Endometrial microvascular endothelial cells (primary cell): ENCODE results near the gene RAB30. TPM values are rescaled to one million over a fixed set of nuclear protein-coding genes. Genes with fewer than 3 reads are reported as not detected.

Experiments used
- in situ Hi-C: cut with HindIII; loops from 2 replicates; pipeline ENCODE4 v1.10.0; 2017; ENCODE audit warnings: low sequenced_read_pairs, low pct_unique_long_range_greater_than_20kb; ENCODE audit errors: inconsistent ontology term
- total RNA-seq: library from RNA; depleted of rRNA; stranded (reverse); fragments of >200 nt; gene quantifications from one replicate; pipeline ENCODE4 v1.2.3, GENCODE V29; 2015; ENCODE audit errors: inconsistent ontology term

The RAB30 gene
- total RNA-seq, 1 donor from 2014 or later = 4.2 TPM

DNA sequence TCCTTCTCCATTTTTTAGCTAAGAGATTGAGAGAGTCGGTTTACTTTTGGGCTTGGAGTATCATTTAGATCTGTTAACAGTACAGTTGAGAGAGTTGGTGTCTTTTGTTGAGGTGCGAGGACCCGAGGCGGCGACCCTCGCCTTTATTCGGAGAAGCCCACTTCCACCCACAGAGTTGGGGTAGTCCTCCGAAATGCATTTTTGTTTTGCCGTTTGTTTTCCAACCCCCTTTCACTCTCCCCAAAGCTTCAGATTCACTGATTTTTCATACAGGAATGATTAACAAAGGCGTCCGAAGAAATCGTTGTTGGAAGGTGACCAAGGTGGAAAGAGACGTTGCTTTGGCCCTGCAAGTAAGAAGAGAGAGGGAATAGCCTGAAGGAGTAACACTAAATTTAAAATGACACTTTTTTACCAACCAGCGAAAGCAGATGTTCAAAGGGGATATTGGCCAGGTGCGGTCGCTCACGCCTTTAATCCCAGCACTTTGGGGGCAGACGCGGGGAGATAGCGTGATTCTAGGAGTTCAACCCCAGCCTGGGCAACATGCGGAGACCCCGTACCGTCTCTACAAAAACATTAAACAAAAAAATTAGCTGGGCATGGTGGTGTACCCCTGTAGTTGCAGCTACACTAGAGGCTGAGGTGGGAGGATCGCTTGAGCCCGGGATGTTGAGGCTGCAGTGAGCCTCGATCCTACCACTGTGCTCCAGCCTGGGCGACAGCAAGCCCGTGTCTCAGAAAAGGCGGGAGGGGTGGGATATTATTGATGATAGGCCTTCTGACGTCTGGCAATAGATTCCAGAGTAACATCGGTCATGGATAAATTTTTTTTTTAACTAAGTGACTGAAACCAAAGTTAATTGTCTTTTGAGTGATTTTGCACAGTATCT, 899 bp upstream of the RAB30 start:
- in situ Hi-C loops = loop anchor here (25.0 kb wide), 1 partner anchor 90 kb away; the partner anchor contains the start of gene PCF11

- in situ Hi-C loops = loop anchor here (25.0 kb wide), 1 partner anchor 91 kb away; the partner anchor contains the start of gene PCF11
Observed at GRCh38 chr11:83070731-83071566, 748 bp downstream of the RAB30 start.

DNA sequence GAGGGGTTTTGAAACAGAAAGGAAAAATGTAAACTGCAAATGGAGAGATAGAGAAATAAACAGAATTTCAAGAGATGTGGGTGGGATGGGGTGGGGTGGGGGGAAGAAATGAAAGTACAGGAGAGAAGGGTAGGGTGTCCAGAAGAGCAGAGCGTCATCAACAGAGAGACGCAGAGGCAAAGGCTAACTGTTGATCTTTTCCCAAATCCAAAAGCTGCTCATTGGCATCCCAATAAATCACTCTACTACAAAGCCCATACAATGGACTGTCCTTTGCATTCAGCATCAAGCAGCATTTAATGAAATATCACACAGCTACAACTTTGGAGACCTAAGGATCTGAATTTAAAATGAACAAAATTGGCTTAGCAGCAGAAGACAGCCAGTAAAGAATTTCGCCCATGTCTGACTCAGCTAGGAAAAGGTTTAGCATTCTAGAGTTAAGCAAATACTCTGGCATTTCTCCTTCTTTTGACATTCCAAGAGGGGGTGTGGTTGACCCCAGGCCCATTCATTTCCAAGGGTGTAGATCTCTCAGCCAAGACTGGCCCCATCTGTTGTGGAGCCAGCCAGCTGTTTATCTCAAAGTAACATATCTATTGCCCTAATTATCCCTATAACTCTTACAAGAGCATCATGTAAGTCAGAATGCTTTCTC, 1.5 kb downstream of the RAB30 start:
- in situ Hi-C loops = loop anchor here (25.0 kb wide), 1 partner anchor 92 kb away; the partner anchor contains the start of gene PCF11

DNA sequence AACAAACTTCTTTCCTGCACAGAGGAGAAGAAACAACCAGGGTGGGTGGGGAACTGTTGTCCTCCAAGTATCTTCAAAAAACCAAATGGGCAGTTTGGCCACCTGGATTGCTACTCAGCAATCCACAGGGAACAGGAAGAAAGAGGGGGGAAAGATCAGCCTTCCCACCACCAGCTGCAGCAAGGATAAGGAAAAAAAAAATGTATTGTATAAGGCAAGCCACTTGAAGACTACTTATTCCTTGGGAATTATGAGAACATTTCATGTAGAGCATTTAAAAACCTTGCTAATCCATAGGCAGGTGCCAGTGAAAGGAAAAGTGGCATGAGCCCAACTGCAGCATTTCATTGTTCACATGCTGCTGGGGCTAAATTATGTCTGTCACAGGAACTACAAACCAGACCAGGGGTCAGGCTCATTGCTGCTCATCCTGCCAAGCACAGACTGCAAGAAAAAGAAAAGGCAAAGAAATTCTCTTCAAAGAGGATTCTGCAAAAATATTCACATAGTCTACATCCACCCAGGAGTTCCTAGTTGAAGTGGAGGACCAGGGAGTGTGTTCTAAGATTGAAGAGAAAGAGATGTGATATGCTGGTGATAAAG, 2.2 kb downstream of the RAB30 start:
- in situ Hi-C loops = loop anchor here (25.0 kb wide), 1 partner anchor 93 kb away; the partner anchor contains the start of gene PCF11

DNA sequence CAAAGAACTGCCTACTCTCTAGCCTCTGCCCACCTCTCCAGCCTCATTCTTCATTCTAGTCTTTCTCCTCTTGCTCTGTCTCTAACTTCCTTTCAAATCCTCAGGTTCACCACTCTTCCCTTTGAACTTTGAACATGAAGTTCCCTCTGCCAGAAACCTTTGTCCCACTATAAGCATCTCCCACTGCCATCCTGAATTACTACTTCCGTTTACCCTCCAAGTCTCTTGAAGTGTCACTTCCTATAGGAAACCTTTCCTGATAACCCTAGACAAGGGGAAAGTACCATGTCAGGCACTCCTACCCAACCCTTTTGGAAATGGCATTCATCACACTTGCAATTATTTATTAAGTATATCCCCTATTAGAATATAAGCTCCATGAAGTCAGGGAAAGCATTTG, 3.1 kb downstream of the RAB30 start:
- in situ Hi-C loops = loop anchor here (25.0 kb wide), 1 partner anchor 94 kb away; the partner anchor contains the start of gene PCF11

- in situ Hi-C loops = loop anchor here (25.0 kb wide), 1 partner anchor 98 kb away; the partner anchor contains the start of gene PCF11
Observed at GRCh38 chr11:83064011-83064410, 7.7 kb downstream of the RAB30 start.

- in situ Hi-C loops = loop anchor here (25.0 kb wide), 1 partner anchor 99 kb away; the partner anchor contains the start of gene PCF11
Observed at GRCh38 chr11:83063073-83063754, 8.5 kb downstream of the RAB30 start.

GRCh38 chr11:83061883-83062282, 9.8 kb downstream of the RAB30 start:
- in situ Hi-C loops = loop anchor here (25.0 kb wide), 1 partner anchor 100 kb away; the partner anchor contains the start of gene PCF11

GRCh38 chr11:83060965-83061364, 10.7 kb downstream of the RAB30 start:
- in situ Hi-C loops = loop anchor here (25.0 kb wide), 1 partner anchor 101 kb away; the partner anchor contains the start of gene PCF11

DNA sequence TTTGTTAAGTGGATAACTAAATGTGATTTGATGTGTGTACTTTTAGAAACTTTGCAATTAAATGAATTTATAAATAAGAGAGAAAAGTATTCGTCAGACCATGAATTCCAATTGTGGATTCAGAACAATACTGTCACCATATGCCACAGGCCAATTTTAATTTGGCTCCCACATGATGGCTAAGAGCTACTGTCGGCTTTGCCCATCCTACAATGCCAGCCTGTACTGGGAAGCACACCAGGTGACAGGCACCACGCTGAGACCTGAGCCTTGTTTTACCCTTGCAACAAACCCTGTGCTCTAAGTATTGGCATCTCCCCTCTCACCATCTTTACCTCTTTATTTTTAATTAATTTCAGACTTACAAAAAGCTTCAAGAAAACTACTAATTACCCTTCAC, 14.0 kb downstream of the RAB30 start:
- in situ Hi-C loops = loop anchor here (25.0 kb wide), 1 partner anchor 105 kb away; the partner anchor contains the start of gene PCF11

- in situ Hi-C loops = loop anchor here (25.0 kb wide), 1 partner anchor 106 kb away; the partner anchor contains the start of gene PCF11
Observed at GRCh38 chr11:83056611-83057010, 15.1 kb downstream of the RAB30 start.

DNA sequence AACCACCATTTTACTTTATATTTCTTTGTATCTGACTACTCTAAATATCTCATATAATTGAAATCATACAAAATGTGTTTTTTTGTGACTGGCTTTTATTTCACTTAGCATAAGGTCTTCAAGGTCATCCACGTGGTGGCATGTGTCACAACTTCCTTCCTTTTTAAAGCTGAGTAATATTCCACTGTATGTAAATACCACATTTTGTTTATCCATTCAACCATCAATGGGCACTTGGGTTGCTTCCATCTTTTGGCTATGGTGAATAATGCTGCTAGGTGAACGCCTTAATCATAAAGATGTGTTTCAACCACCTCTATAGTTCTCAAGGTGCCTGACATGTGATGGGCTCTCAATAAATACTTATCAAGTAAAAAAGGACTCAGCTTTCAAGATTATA, 15.5 kb downstream of the RAB30 start:
- in situ Hi-C loops = loop anchor here (25.0 kb wide), 1 partner anchor 106 kb away; the partner anchor contains the start of gene PCF11

GRCh38 chr11:83054904-83055380, 16.8 kb downstream of the RAB30 start:
- in situ Hi-C loops = loop anchor here (25.0 kb wide), 1 partner anchor 107 kb away; the partner anchor contains the start of gene PCF11

- in situ Hi-C loops = loop anchor here (25.0 kb wide), 1 partner anchor 108 kb away; the partner anchor contains the start of gene PCF11
Observed at GRCh38 chr11:83054001-83054400, 17.7 kb downstream of the RAB30 start.

DNA sequence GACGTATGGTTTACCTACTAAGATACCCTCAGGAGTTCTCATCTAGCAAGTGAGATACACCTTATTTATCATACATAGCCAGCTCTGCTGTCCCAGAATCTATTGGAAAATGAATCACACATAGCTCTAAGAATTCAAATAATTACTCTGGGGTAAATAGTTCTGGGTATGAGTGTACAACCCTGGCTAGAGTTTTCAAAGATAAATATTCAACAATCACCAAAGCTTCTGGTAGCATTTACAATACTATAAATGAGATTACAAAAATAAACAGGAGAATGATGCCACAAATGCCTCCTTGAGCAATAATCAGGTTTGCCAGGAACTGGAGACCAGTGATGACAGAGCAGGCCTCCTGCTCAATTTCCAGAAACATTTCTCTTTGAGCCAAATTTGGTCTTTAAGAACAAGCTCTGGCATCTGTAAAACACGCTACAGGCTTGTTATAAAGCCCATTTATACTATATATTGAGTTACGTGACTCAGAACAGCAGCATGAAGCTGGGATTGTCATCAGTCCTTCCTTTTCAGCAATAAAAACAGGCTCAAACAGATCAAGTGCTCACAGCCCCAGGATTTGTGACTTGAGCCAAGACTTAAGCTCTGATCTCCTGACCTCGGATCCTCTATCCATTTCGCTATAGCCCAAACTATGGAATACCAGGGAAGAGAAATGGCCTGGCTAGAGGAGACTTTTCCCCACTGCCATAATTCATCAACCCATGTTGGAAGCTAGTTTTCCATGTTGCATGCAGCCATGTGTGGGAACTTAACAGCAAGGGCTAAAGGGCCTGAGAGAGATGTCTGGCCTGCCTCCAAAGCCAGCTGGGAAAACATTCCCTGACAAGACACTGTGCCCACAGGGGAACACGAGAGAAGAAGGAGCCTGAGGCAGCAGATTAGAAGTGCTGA, 19.7 kb downstream of the RAB30 start:
- in situ Hi-C loops = loop anchor here (25.0 kb wide), 1 partner anchor 110 kb away; the partner anchor contains the start of gene PCF11
